Stimulated activated CD8-positive, alpha-beta memory T cell treated with anti-CD3 and anti-CD28 coated beads, Interleukin-7, amount 100 ng/mL, for 24 hours (primary cell): ENCODE results near the gene KCNJ1.

Experiments used
- DNase-seq: peaks from one replicate; pipeline ENCODE4 v3.0.0-alpha.2; 2020; ENCODE audit warnings: low read depth

The KCNJ1 gene

DNA sequence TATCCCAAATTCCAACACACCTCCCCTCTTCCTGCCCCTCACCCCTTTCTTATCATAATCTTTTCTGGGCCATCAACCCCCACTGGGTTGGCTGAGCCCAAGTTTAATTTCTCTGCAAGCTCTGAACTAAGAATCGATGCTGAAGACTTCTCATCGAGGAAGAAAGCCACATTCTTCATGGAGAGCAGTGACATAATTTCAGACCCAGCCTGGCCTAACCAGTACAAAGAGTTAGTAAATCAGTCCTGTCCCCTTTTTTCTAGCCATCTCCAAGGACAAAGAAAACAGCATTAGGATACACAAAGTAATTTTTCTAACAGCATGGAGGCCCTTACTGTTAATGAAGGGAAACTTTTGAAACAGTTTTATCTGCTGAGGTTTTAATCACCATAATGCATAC, 45.0 kb downstream of the KCNJ1 start:
- DNase-seq = no peak

DNA sequence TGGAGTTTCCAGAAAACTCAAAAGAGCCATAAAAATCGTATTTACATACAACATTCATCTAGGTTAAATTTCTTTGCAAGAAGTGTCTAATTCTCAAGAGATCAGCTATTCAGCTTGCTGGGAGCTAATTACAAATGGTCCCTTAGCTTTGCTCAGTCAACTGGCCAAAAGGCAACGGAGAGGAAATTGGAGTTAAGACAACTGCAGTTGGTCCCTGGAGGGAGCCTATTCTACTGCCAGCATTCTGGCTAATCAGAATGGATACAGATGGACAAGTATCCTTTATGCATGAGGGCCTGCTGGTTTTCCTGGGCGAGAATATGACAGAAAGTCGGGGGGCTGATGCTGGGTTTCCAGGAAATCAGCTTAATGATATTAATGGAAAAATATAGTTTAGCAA, 45.5 kb downstream of the KCNJ1 start:
- no peak for DNase-seq

- DNase-seq = no peak
Observed at GRCh38 chr11:128819198-128819597, 47.9 kb downstream of the KCNJ1 start.

DNA sequence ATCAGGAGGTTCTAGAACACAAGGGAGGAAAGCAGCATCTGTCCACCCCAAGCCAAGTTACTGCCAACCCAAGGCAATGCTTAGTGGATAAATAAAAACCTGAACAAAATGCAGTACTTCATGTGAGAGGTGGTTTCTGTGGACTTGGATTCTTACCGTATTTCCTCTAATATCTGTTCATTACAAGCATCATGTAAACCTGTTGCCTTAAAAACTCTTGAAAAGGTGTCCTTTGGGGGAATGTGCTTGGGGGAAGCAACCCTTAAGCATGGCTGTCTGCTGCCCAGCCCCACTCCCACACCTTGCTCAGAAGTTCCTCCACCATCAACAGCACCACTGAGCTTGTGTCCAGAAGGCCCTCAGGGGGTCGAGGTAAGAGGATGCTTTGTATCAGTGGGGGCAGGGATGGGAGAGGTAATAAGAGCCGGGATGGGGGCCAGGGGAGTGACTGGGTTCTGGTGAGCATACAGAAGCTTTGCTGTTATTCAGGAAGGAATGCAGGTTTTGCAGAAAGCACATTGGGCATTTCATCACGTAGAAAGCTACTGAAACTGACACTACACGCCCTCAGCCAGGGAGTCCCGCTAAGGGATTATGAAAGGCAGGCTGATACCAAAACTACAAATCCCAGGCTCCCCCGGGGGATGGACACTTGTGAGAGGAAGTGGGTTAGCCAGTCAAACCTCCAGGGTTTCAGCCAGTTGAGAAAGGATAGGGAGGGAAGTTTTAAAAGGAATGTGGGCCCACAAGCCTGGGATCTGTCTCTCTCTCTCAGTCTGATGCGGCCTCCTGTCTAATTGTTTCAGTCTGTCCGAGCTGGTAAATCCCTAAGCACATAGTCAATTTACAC, 52.0 kb downstream of the KCNJ1 start:
- DNase-seq = no peak

DNA sequence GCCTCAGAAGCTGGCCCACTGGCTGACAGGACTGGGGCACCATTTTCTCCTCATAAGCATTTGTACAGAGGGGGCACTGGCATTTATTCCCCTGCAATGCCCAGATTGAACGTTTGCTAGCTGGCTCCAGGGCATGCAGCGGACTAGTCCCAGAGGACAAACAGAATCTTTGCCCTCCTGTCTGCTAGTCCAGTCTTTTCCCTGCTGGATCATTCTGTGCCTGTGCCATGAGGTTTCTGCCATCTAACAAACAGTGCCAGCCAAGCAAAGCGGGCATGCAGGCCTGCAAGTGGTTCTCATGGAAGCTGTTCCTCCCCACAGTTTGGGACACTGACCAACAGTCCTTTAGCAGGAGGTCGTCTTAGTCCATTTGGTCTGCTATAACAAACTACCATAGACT, 53.4 kb downstream of the KCNJ1 start:
- no peak for DNase-seq

DNA sequence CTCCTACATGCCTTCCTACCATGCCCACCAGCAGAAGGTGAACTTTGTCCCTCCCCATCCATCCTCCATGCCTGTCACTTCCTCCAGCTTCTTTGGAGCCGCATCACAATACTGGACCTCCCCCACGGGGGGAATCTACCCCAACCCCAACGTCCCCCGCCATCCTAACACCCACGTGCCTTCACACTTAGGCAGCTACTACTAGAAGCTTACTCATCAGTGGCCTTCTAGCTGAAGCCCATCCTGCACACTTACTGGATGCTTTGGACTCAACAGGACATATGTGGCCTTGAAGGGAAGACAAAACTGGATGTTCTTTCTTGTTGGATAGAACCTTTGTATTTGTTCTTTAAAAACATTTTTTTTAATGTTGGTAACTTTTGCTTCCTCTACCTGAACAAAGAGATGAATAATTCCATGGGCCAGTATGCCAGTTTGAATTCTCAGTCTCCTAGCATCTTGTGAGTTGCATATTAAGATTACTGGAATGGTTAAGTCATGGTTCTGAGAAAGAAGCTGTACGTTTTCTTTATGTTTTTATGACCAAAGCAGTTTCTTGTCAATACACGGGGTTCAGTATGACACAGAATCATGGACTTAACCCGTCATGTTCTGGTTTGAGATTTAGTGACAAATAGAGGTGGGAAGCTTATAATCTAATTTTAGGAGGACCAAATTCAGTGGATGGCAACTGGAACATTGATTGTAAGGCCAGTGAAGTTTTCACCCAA, 56.1 kb downstream of the KCNJ1 start:
- DNase-seq = no peak

DNA sequence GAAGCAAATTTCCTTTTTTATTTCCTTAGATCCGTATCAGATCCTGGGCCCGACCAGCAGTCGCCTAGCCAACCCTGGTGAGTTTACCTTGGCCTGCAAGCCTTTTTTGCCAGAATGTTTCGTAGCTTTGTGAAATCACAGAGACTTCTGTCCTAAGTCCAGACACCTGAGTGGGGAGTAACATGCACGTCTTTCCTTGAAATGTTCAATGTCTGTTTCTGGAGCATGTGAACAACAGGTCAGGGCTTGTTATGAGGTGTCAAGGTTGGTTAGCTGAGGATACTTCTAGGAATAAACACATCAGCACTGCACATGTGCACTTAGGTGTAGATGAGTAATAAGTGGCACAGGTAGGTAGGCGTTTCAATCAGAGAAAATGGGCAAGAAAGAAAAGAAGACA, 58.0 kb downstream of the KCNJ1 start:
- no peak for DNase-seq

GRCh38 chr11:128807909-128808308, 59.2 kb downstream of the KCNJ1 start:
- DNase-seq = no peak

- no peak for DNase-seq
Observed at GRCh38 chr11:128806506-128807261, 60.4 kb downstream of the KCNJ1 start.

- no peak for DNase-seq
Observed at GRCh38 chr11:128804481-128804880, 62.6 kb downstream of the KCNJ1 start.

DNA sequence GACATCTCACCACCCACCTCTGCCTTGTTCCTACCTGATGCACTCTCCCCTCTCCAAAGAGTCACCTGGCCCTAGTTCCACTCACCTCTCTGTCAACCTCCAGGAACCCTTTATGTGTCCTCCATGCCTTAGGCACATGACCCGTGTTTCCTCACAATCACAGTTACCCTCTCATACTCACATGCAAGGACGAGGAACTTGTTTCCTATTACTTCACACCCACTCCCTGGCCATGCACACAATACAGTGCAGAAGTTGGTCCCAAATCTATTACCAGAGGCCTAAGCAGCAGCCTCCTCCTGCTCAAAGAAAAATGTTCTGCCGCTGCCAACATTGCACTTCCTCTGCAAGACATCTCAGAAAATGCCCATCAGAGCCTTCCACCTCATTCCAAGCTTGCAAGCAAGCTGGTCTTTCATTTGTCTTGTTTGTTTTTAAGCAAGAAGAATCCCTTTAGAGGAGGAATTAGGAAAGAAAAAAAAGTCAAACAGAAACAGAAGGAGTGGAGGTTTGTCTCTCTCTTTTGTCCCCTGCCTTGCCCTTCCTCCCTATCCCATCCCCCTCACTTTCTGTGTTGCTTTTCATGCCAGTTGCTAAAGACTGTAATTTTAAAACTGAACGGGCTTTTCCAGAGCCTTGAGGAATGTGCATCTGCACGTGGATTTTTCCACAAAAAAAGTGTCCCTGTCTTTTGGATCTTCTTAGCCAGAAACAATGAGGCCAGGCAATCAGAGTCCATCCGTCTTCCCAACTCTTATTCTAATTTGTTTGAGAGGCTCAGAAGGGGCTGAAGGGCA, 63.4 kb downstream of the KCNJ1 start:
- DNase-seq = no peak

- no peak for DNase-seq
Observed at GRCh38 chr11:128803011-128803410, 64.1 kb downstream of the KCNJ1 start.

GRCh38 chr11:128802358-128802981, 64.6 kb downstream of the KCNJ1 start:
- no peak for DNase-seq

- DNase-seq = no peak
Observed at GRCh38 chr11:128800871-128801417, 66.2 kb downstream of the KCNJ1 start.

- DNase-seq = no peak
Observed at GRCh38 chr11:128796270-128796669, 70.8 kb downstream of the KCNJ1 start.

- no peak for DNase-seq
Observed at GRCh38 chr11:128790196-128790595, 76.9 kb downstream of the KCNJ1 start.

- DNase-seq = no peak
Observed at GRCh38 chr11:128789497-128790150, 77.5 kb downstream of the KCNJ1 start.
